HEK293 (cell line): Measurements from ENCODE around the gene CARD10.

Source experiments
- CTCF ChIA-PET: fragments of 350-600 bp; formaldehyde crosslinking; extraction: SDS; loops from one replicate; lab custom pipeline; 2021; ENCODE audit warnings: antibody characterized with exemption; lab: Yijun Ruan, JAX
- POLR2A ChIA-PET: fragments of 300-600 bp; formaldehyde crosslinking; extraction: SDS; loops from one replicate; lab custom pipeline; 2020; ENCODE audit warnings: antibody characterized with exemption, inconsistent platforms; lab: Yijun Ruan, JAX
- H3K27ac ChIP-seq: fragments of 200-500 bp; sonication (Bioruptor generic); 2 replicates; pipeline ENCODE4 v1.5.1; 2014; ENCODE audit warnings: low read depth, low read length, control low read depth, inconsistent platforms; ENCODE audit errors: extremely low read depth
- H3K36me3 ChIP-seq, 2 experiments: fragments of 200-500 bp in 1 of 2; sonication (Bioruptor generic) in 1 of 2; 1 replicate in 1 of 2; 2 replicates in 1 of 2; pipeline ENCODE4 v1.5.1; 2014 to 2017; ENCODE audit warnings: inconsistent platforms in 2 of 2, low read length in 2 of 2; ENCODE audit not compliant: control insufficient read depth in 2 of 2, insufficient read depth in 1 of 2
- H3K4me1 ChIP-seq: fragments of 200-500 bp; sonication (Bioruptor generic); 2 replicates; pipeline ENCODE4 v1.5.1; 2014; ENCODE audit warnings: mild to moderate bottlenecking, low read length, inconsistent platforms; ENCODE audit not compliant: control insufficient read depth, insufficient read depth
- H3K4me3 ChIP-seq: 2 replicates; pipeline ENCODE4 v1.5.1; 2011; ENCODE audit warnings: low read depth, mild to moderate bottlenecking, control low read depth, low read length, moderate library complexity
- H3K9me3 ChIP-seq: fragments of 200-500 bp; sonication (Bioruptor generic); 2 replicates; pipeline ENCODE4 v1.5.1; 2014; ENCODE audit warnings: low read depth, low read length, inconsistent platforms; ENCODE audit not compliant: control insufficient read depth, insufficient read depth
- ATF2 ChIP-seq: fragments of 450-650 bp; formaldehyde crosslinking; IDR thresholded peaks from 2 replicates; pipeline ENCODE4 v1.5.1; 2016; ENCODE audit warnings: missing biosample characterization, missing genetic modification characterization, low read depth
- PRDM10 ChIP-seq: fragments of 450-650 bp; formaldehyde crosslinking; IDR thresholded peaks from 2 replicates; pipeline ENCODE4 v1.5.1; 2016; ENCODE audit warnings: missing biosample characterization, missing genetic modification characterization
- PRDM4 ChIP-seq: fragments of 450-650 bp; formaldehyde crosslinking; IDR thresholded peaks from 2 replicates; pipeline ENCODE4 v1.5.1; 2017; ENCODE audit warnings: missing biosample characterization, missing genetic modification characterization
- REST ChIP-seq: fragments of 450-650 bp; formaldehyde crosslinking; IDR thresholded peaks from 2 replicates; pipeline ENCODE4 v1.5.1; 2016; ENCODE audit warnings: missing biosample characterization, missing genetic modification characterization
- ZBTB11 ChIP-seq: fragments of 450-650 bp; formaldehyde crosslinking; conservative IDR thresholded peaks from 2 replicates; pipeline ENCODE4 v1.5.1; 2016; ENCODE audit warnings: low read depth, missing biosample characterization, missing genetic modification characterization
- ZNF138 ChIP-seq: fragments of 450-650 bp; formaldehyde crosslinking; IDR thresholded peaks from 2 replicates; pipeline ENCODE4 v1.5.1; 2016; ENCODE audit warnings: missing biosample characterization, missing genetic modification characterization, borderline replicate concordance
- ZNF157 ChIP-seq: fragments of 450-650 bp; formaldehyde crosslinking; IDR thresholded peaks from 2 replicates; pipeline ENCODE4 v1.5.1; 2016; ENCODE audit warnings: missing biosample characterization, missing genetic modification characterization
- ZNF169 ChIP-seq: fragments of 450-650 bp; formaldehyde crosslinking; IDR thresholded peaks from 2 replicates; pipeline ENCODE4 v1.5.1; 2016; ENCODE audit warnings: missing biosample characterization, missing genetic modification characterization
- ZNF18 ChIP-seq: fragments of 450-650 bp; formaldehyde crosslinking; IDR thresholded peaks from 2 replicates; pipeline ENCODE4 v1.5.1; 2016; ENCODE audit warnings: missing biosample characterization, missing genetic modification characterization
- ZNF211 ChIP-seq: fragments of 450-650 bp; formaldehyde crosslinking; IDR thresholded peaks from 2 replicates; pipeline ENCODE4 v1.5.1; 2016; ENCODE audit warnings: low read depth, missing biosample characterization, missing genetic modification characterization
- ZNF529 ChIP-seq: fragments of 450-650 bp; formaldehyde crosslinking; IDR thresholded peaks from 2 replicates; pipeline ENCODE4 v1.5.1; 2017; ENCODE audit warnings: missing genetic modification characterization, missing biosample characterization; ENCODE audit not compliant: insufficient replicate concordance
- ZNF544 ChIP-seq: fragments of 450-650 bp; formaldehyde crosslinking; IDR thresholded peaks from 2 replicates; pipeline ENCODE4 v1.5.0; 2017; ENCODE audit warnings: missing biosample characterization, missing genetic modification characterization
- ZNF580 ChIP-seq: fragments of 450-650 bp; formaldehyde crosslinking; IDR thresholded peaks from 2 replicates; pipeline ENCODE4 v1.5.1; 2016; ENCODE audit warnings: missing biosample characterization, missing genetic modification characterization
- ZNF707 ChIP-seq: fragments of 450-650 bp; formaldehyde crosslinking; IDR thresholded peaks from 2 replicates; pipeline ENCODE4 v1.5.1; 2016; ENCODE audit warnings: missing biosample characterization, missing genetic modification characterization
- ZNF747 ChIP-seq: fragments of 450-650 bp; formaldehyde crosslinking; IDR thresholded peaks from 2 replicates; pipeline ENCODE4 v1.5.1; 2016; ENCODE audit warnings: missing biosample characterization, missing genetic modification characterization
- ZNF785 ChIP-seq: fragments of 450-650 bp; formaldehyde crosslinking; IDR thresholded peaks from 2 replicates; pipeline ENCODE4 v1.5.1; 2016; ENCODE audit warnings: missing biosample characterization, missing genetic modification characterization
- ZSCAN4 ChIP-seq: fragments of 450-650 bp; formaldehyde crosslinking; IDR thresholded peaks from 2 replicates; pipeline ENCODE4 v1.5.1; 2017; ENCODE audit warnings: missing biosample characterization, missing genetic modification characterization
- ZXDB ChIP-seq: fragments of 450-650 bp; formaldehyde crosslinking; IDR thresholded peaks from 2 replicates; pipeline ENCODE4 v1.5.1; 2016; ENCODE audit warnings: missing biosample characterization, missing genetic modification characterization

CARD10 gene

GRCh38 chr22:37542959-37543358 lies 23.7 kb upstream of the CARD10 start:
- H3K4me3 ChIP-seq = no peak overlapping the region
- H3K36me3 ChIP-seq = no peaks in the 10 kb centered on the region
- H3K27ac ChIP-seq = no peak overlapping the region
- CTCF ChIA-PET = interaction anchor here (0.6 to 16.7 kb wide), 8 partner anchors 15 to 343 kb away, joined by 3 to 608 read pairs (median 5); no protein-coding TSS in a partner anchor
- TF ChIP-seq ATF2 = no peak
- TF ChIP-seq ZNF138 = no peak
- TF ChIP-seq ZNF18 (tag by site-specific recombination) = no peak
- TF ChIP-seq ZBTB11 (tag by site-specific recombination) = no peak
- TF ChIP-seq ZNF707 = no peak
- TF ChIP-seq PRDM10 (tag by site-specific recombination) = no peak
- TF ChIP-seq ZXDB = no peak
- TF ChIP-seq ZNF747 (tag by site-specific recombination) = no peak
- no peak for TF ChIP-seq ZNF529 (tag by site-specific recombination)
- no peak for TF ChIP-seq PRDM4
- TF ChIP-seq ZNF169 (tag by site-specific recombination) = no peak
- TF ChIP-seq ZNF580 (tag by site-specific recombination) = no peak
- no peak for TF ChIP-seq ZNF211
- no peak for TF ChIP-seq ZSCAN4 (tag by site-specific recombination)
- TF ChIP-seq ZNF157 (tag by site-specific recombination) = no peak
- no peak for TF ChIP-seq ZNF544
- no peak for TF ChIP-seq ZNF785
- no peak for TF ChIP-seq REST (tag by site-specific recombination)
- POLR2A ChIA-PET = interaction anchor here (0.7 to 1.9 kb wide), 3 partner anchors 17 to 65 kb away, joined by 3 to 7 read pairs (median 5); partner anchors contain the start of genes CDC42EP1 and GGA1
- no peaks in the 10 kb centered on the region for H3K9me3 ChIP-seq
- H3K4me1 ChIP-seq = peaks cover 6% of the 10 kb centered on the region
